Measurements from ENCODE around the gene PCMTD2.

Gene PCMTD2

DNA sequence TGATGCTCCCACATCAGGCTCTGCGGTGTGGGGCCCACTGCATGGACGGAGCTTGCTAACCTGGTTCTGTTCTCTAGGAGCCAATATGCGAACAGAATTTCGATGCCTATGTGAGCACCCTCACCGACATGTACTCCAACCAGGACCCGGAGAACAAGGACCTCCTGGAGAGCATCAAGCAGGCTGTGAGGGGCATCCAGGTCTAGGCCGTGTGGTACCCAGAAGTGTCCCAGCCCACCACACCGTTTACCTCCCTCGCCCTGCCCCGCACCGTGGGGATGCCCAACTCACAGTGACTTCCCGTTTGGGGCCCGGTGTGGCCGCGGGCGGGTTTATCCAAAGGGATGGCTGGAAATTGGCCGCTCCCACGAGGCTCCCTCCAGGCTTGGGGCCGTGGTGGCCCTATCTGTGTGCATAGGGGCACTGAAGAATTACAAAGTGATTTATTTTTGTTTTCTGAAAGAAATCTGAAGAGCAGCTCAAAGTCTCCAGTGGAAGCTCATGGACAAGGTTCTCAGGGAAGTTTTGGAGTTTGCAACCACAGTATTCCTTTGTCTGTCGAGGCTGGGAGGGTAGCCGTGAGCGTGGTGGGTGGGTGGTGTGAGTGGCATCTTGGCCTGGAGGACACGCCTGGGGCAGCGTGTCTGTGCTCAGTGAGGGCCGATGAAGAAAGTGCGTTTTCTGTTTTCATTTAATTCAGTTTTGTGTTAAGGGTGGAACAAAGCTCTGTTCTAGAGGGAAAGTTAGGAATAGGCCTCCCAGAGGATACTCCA lies 15.1 kb upstream of the PCMTD2 start:
- H3K9me3 ChIP-seq (ENCODE audit: control insufficient read depth, insufficient read depth, low read depth, low read length): no peaks in the 10 kb centered on the region
- no peak overlapping the region for H3K27ac ChIP-seq (ENCODE audit: extremely low read depth, low read depth, low read length)
- no peaks in the 10 kb centered on the region for H3K4me1 ChIP-seq (ENCODE audit: control insufficient read depth, insufficient read depth, low read length)
- TF ChIP-seq ZNF600 (tag by site-specific recombination; IDR thresholded peaks at IDR 0.05) (no peak), ZNF529 (tag by site-specific recombination; IDR thresholded peaks at IDR 0.05; ENCODE audit: insufficient replicate concordance) (no peak), ZNF549 (tag by site-specific recombination; IDR thresholded peaks at IDR 0.05) (no peak), ZNF548 (tag by site-specific recombination; IDR thresholded peaks at IDR 0.05) (no peak), ZNF140 (tag by site-specific recombination; IDR thresholded peaks at IDR 0.05) (no peak), ZNF112 (tag by site-specific recombination; IDR thresholded peaks at IDR 0.05) (no peak), MEIS1 (CRISPR knock-in tag; IDR thresholded peaks at IDR 0.05; ENCODE audit: borderline replicate concordance) (no peak)
- TF ChIP-seq, protein P1, sequence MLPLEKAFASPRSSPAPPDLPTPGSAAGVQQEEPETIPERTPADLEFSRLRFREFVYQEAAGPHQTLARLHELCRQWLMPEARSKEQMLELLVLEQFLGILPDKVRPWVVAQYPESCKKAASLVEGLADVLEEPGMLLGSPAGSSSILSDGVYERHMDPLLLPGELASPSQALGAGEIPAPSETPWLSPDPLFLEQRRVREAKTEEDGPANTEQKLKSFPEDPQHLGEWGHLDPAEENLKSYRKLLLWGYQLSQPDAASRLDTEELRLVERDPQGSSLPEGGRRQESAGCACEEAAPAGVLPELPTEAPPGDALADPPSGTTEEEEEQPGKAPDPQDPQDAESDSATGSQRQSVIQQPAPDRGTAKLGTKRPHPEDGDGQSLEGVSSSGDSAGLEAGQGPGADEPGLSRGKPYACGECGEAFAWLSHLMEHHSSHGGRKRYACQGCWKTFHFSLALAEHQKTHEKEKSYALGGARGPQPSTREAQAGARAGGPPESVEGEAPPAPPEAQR (tag by site-specific recombination; IDR thresholded peaks at IDR 0.05): no peak
- TF ChIP-seq, protein P2, sequence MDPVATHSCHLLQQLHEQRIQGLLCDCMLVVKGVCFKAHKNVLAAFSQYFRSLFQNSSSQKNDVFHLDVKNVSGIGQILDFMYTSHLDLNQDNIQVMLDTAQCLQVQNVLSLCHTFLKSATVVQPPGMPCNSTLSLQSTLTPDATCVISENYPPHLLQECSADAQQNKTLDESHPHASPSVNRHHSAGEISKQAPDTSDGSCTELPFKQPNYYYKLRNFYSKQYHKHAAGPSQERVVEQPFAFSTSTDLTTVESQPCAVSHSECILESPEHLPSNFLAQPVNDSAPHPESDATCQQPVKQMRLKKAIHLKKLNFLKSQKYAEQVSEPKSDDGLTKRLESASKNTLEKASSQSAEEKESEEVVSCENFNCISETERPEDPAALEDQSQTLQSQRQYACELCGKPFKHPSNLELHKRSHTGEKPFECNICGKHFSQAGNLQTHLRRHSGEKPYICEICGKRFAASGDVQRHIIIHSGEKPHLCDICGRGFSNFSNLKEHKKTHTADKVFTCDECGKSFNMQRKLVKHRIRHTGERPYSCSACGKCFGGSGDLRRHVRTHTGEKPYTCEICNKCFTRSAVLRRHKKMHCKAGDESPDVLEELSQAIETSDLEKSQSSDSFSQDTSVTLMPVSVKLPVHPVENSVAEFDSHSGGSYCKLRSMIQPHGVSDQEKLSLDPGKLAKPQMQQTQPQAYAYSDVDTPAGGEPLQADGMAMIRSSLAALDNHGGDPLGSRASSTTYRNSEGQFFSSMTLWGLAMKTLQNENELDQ (tag by site-specific recombination; IDR thresholded peaks at IDR 0.05; ENCODE audit: low read depth): no peak
- H3K36me3 ChIP-seq (ENCODE audit: control insufficient read depth in 2 of 2, insufficient read depth in 1 of 2, low read length in 2 of 2): no peaks in the 10 kb centered on the region
- CTCF ChIA-PET: no interaction called here
- POLR2A ChIA-PET: interaction anchor here (0.8 kb wide), 1 partner anchor 16 kb away, joined by 3 read pairs; the partner anchor contains the start of gene PCMTD2
- H3K4me3 ChIP-seq (ENCODE audit: low read depth, low read length): no peak overlapping the region

DNA sequence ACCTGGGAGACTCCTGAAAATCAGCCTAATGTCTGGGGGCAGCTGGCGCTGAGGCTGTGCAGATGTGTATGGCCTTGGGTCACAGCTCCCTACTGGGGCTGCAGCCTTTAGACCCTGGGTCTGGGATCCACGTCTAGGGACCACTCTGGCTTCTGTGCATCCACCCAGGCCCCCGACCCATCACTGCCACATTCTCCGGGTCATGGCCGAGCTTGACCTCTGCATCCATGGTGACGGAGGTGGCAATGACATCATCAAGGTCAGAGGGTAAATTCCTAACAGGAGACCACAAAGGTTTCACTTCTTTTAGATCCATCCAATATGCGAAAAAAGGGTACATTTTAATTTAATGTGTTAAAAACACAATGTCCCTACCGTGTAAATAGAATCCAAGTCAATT lies 14.5 kb upstream of the PCMTD2 start:
- Histone ChIP-seq H3K9me3 (ENCODE audit: control insufficient read depth, insufficient read depth, low read depth, low read length) (no peaks in the 10 kb centered on the region), H3K36me3 (ENCODE audit: control insufficient read depth in 2 of 2, insufficient read depth in 1 of 2, low read length in 2 of 2) (no peaks in the 10 kb centered on the region), H3K27ac (ENCODE audit: extremely low read depth, low read depth, low read length) (no peak overlapping the region), H3K4me1 (ENCODE audit: control insufficient read depth, insufficient read depth, low read length) (no peaks in the 10 kb centered on the region), H3K4me3 (ENCODE audit: low read depth, low read length) (no peak overlapping the region)
- POLR2A ChIA-PET: interaction anchor here (0.8 kb wide), 1 partner anchor 15 kb away, joined by 3 read pairs; the partner anchor contains the start of gene PCMTD2
- CTCF ChIA-PET: no interaction called here
- TF ChIP-seq ZNF529 (tag by site-specific recombination; IDR thresholded peaks at IDR 0.05; ENCODE audit: insufficient replicate concordance) (no peak), ZNF548 (tag by site-specific recombination; IDR thresholded peaks at IDR 0.05) (no peak), KLF8 (tag by site-specific recombination; IDR thresholded peaks at IDR 0.05) (no peak)
- TF ChIP-seq, protein P3, sequence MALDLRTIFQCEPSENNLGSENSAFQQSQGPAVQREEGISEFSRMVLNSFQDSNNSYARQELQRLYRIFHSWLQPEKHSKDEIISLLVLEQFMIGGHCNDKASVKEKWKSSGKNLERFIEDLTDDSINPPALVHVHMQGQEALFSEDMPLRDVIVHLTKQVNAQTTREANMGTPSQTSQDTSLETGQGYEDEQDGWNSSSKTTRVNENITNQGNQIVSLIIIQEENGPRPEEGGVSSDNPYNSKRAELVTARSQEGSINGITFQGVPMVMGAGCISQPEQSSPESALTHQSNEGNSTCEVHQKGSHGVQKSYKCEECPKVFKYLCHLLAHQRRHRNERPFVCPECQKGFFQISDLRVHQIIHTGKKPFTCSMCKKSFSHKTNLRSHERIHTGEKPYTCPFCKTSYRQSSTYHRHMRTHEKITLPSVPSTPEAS (tag by site-specific recombination; IDR thresholded peaks at IDR 0.05): no peak
- TF ChIP-seq, protein P4, sequence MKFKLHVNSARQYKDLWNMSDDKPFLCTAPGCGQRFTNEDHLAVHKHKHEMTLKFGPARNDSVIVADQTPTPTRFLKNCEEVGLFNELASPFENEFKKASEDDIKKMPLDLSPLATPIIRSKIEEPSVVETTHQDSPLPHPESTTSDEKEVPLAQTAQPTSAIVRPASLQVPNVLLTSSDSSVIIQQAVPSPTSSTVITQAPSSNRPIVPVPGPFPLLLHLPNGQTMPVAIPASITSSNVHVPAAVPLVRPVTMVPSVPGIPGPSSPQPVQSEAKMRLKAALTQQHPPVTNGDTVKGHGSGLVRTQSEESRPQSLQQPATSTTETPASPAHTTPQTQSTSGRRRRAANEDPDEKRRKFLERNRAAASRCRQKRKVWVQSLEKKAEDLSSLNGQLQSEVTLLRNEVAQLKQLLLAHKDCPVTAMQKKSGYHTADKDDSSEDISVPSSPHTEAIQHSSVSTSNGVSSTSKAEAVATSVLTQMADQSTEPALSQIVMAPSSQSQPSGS (tag by site-specific recombination; IDR thresholded peaks at IDR 0.05; ENCODE audit: low read depth): peak; percentile 30; the same call in 1 of the 2 replicates
